ENCODE results near the gene MIR17HG. TPM values are rescaled to one million over a fixed set of nuclear protein-coding genes. Genes with fewer than 3 reads are reported as not detected.

MIR17HG gene
- polyA plus RNA-seq, 1 of the 3 experiments (the other 2 are of a cell fraction): 0.51 TPM

DNA sequence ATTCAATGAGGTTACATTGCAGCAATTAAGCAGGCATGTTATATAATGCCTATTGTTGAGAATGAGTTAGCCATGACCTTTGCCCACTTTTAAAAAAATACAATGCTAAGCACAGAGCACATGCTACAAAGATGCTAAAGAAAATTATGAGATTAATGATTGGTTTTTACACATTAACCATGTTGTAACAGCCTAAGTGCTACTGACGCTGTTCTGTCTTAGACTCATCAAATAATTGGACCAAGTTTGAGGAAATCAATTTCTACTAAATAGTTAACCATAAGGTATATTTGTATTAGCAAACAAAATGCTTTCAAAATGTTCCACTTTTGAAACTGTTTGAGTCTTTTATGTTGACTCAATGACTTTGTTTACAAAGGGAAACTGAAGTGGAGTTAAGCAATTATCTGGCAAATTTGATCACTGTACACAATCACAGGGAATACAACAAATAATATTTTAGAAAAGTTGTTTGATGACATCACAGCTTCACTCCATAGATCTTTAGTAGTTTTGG lies 14.3 kb downstream of the MIR17HG start:
- 78% methylated on average over 1 of the region's 1 CpG for WGBS (ENCODE audit: low lambda C conversion rate)
- POLR2A ChIA-PET: no interaction called here

DNA sequence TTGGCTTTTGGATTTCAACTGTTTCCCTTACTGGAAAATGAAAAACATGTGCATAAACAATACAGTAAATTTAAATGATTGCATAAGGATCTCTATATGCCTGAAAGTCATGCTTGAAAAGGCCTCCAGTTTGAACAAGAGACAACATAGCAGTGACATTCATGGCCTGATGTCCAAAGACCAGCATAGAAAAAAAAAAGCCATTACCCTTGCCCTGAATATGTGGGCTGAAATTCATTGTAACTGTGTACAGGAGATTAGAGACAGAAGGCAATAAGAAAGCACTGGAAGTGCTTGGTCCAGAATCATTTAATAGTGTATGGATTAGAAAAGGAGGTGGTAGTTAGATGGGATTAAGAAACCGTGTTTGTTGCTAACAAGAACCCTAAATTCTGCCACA lies 15.4 kb downstream of the MIR17HG start:
- Histone ChIP-seq H3K9me2 (no peaks in the 10 kb centered on the region), H3K4me1 (ENCODE audit: control insufficient read depth in 1 of 2, insufficient read depth in 2 of 2, low read depth in 1 of 2, low read length in 1 of 2) (no peaks in the 10 kb centered on the region), H3K79me2 (ENCODE audit: insufficient read depth) (no peaks in the 10 kb centered on the region), H3K36me3 (replicated peaks in 1 of 2; ENCODE audit: control insufficient read depth in 1 of 2, insufficient read depth in 2 of 2, low read length in 1 of 2) (peaks cover 3 to 7% of the 10 kb centered on the region in 2 experiments), H3K27me3 (ENCODE audit: insufficient read depth) (no peaks in the 10 kb centered on the region), H3F3A (replicated peaks; ENCODE audit: insufficient read depth) (no peaks in the 10 kb centered on the region), H3K27ac (ENCODE audit: low read depth in 2 of 2, low read length in 1 of 2) (no peak overlapping the region), H4K20me1 (ENCODE audit: insufficient read depth) (no peaks in the 10 kb centered on the region), H3K4me3 (ENCODE audit: low read depth in 2 of 2, low read length in 1 of 2) (no peak overlapping the region), H3K9ac (no peak overlapping the region), H3K9me3 (no peaks in the 10 kb centered on the region), H3K4me2 (no peak overlapping the region), H2AFZ (ENCODE audit: low read depth) (no peak overlapping the region)
- CTCF ChIA-PET: interaction anchor here (1.4 kb wide), 1 partner anchor 11 kb away, joined by 4 read pairs; no protein-coding TSS in a partner anchor
- no peak for TF ChIP-seq NFIC (IDR thresholded peaks at IDR 0.05; ENCODE audit: borderline replicate concordance)
- TF ChIP-seq MXI1 (IDR thresholded peaks at IDR 0.05; ENCODE audit: low read depth, low read length): no peak
- TF ChIP-seq, protein P1, sequence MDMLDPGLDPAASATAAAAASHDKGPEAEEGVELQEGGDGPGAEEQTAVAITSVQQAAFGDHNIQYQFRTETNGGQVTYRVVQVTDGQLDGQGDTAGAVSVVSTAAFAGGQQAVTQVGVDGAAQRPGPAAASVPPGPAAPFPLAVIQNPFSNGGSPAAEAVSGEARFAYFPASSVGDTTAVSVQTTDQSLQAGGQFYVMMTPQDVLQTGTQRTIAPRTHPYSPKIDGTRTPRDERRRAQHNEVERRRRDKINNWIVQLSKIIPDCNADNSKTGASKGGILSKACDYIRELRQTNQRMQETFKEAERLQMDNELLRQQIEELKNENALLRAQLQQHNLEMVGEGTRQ (IDR thresholded peaks at IDR 0.05; ENCODE audit: borderline replicate concordance, low read depth, low read length): no peak
- TF ChIP-seq, protein P2, sequence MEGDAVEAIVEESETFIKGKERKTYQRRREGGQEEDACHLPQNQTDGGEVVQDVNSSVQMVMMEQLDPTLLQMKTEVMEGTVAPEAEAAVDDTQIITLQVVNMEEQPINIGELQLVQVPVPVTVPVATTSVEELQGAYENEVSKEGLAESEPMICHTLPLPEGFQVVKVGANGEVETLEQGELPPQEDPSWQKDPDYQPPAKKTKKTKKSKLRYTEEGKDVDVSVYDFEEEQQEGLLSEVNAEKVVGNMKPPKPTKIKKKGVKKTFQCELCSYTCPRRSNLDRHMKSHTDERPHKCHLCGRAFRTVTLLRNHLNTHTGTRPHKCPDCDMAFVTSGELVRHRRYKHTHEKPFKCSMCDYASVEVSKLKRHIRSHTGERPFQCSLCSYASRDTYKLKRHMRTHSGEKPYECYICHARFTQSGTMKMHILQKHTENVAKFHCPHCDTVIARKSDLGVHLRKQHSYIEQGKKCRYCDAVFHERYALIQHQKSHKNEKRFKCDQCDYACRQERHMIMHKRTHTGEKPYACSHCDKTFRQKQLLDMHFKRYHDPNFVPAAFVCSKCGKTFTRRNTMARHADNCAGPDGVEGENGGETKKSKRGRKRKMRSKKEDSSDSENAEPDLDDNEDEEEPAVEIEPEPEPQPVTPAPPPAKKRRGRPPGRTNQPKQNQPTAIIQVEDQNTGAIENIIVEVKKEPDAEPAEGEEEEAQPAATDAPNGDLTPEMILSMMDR (IDR thresholded peaks at IDR 0.05): no peak
- DNase-seq: no peak
- 90% methylated on average over 1 of the region's 1 CpG for WGBS (ENCODE audit: low lambda C conversion rate)
- POLR2A ChIA-PET: no interaction called here

More for the DNA sequence above, 14.3 kb downstream of the MIR17HG start:
- TF ChIP-seq FOXM1 (IDR thresholded peaks at IDR 0.05; ENCODE audit: low read depth): no peak
- TF ChIP-seq, protein P1 (IDR thresholded peaks at IDR 0.05; ENCODE audit: borderline replicate concordance, low read depth, low read length): no peak
- no peak for TF ChIP-seq SIN3A (IDR thresholded peaks at IDR 0.05; ENCODE audit: borderline replicate concordance, low read depth, low read length)
- TF ChIP-seq, protein P2 (IDR thresholded peaks at IDR 0.05): no peak
- no peak for TF ChIP-seq MEF2A (IDR thresholded peaks at IDR 0.05; ENCODE audit: borderline replicate concordance, low read depth)
- TF ChIP-seq, protein P3, sequence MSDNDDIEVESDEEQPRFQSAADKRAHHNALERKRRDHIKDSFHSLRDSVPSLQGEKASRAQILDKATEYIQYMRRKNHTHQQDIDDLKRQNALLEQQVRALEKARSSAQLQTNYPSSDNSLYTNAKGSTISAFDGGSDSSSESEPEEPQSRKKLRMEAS (IDR thresholded peaks at IDR 0.05; ENCODE audit: low read depth): no peak
- no peak for TF ChIP-seq FOSL2 (IDR thresholded peaks at IDR 0.05; ENCODE audit: borderline replicate concordance, low read depth)
- TF ChIP-seq RFX5 (IDR thresholded peaks at IDR 0.05; ENCODE audit: low read length): no peak
- TF ChIP-seq NFIC (IDR thresholded peaks at IDR 0.05; ENCODE audit: borderline replicate concordance): no peak
- no peak for TF ChIP-seq EZH2phosphoT487 (IDR thresholded peaks at IDR 0.05; ENCODE audit: borderline replicate concordance, low read depth)
- TF ChIP-seq RXRA (IDR thresholded peaks at IDR 0.05; ENCODE audit: borderline replicate concordance, low read depth): no peak
- Histone ChIP-seq H3F3A (replicated peaks; ENCODE audit: insufficient read depth) (no peaks in the 10 kb centered on the region), H4K20me1 (ENCODE audit: insufficient read depth) (no peaks in the 10 kb centered on the region), H3K27me3 (ENCODE audit: insufficient read depth) (no peaks in the 10 kb centered on the region), H3K9ac (no peak overlapping the region), H3K4me2 (no peak overlapping the region), H2AFZ (ENCODE audit: low read depth) (no peak overlapping the region), H3K9me2 (no peaks in the 10 kb centered on the region), H3K4me3 (ENCODE audit: low read depth in 2 of 2, low read length in 1 of 2) (no peak overlapping the region), H3K27ac (ENCODE audit: low read depth in 2 of 2, low read length in 1 of 2) (no peak overlapping the region), H3K9me3 (no peaks in the 10 kb centered on the region), H3K79me2 (ENCODE audit: insufficient read depth) (no peaks in the 10 kb centered on the region), H3K4me1 (ENCODE audit: control insufficient read depth in 1 of 2, insufficient read depth in 2 of 2, low read depth in 1 of 2, low read length in 1 of 2) (no peaks in the 10 kb centered on the region), H3K36me3 (replicated peaks in 1 of 2; ENCODE audit: control insufficient read depth in 1 of 2, insufficient read depth in 2 of 2, low read length in 1 of 2) (peaks cover 7 to 12% of the 10 kb centered on the region in 2 experiments)
- DNase-seq: no peak
- CTCF ChIA-PET: no interaction called here

Measured in SK-N-SH (cell line).